HEK293 (cell line): Measurements from ENCODE around the gene KRTDAP.

ENCODE experiments used
- CTCF ChIA-PET: fragments of 350-600 bp; formaldehyde crosslinking; extraction: SDS; loops from one replicate; lab custom pipeline; 2021; ENCODE audit warnings: antibody characterized with exemption; lab: Yijun Ruan, JAX
- POLR2A ChIA-PET: fragments of 300-600 bp; formaldehyde crosslinking; extraction: SDS; loops from one replicate; lab custom pipeline; 2020; ENCODE audit warnings: antibody characterized with exemption, inconsistent platforms; lab: Yijun Ruan, JAX
- H3K27ac ChIP-seq: fragments of 200-500 bp; sonication (Bioruptor generic); 2 replicates; pipeline ENCODE4 v1.5.1; 2014; ENCODE audit warnings: low read depth, low read length, control low read depth, inconsistent platforms; ENCODE audit errors: extremely low read depth
- H3K36me3 ChIP-seq, 2 experiments: fragments of 200-500 bp in 1 of 2; sonication (Bioruptor generic) in 1 of 2; 1 replicate in 1 of 2; 2 replicates in 1 of 2; pipeline ENCODE4 v1.5.1; 2014 to 2017; ENCODE audit warnings: inconsistent platforms in 2 of 2, low read length in 2 of 2; ENCODE audit not compliant: control insufficient read depth in 2 of 2, insufficient read depth in 1 of 2
- H3K4me1 ChIP-seq: fragments of 200-500 bp; sonication (Bioruptor generic); 2 replicates; pipeline ENCODE4 v1.5.1; 2014; ENCODE audit warnings: mild to moderate bottlenecking, low read length, inconsistent platforms; ENCODE audit not compliant: control insufficient read depth, insufficient read depth
- H3K4me3 ChIP-seq: 2 replicates; pipeline ENCODE4 v1.5.1; 2011; ENCODE audit warnings: low read depth, mild to moderate bottlenecking, control low read depth, low read length, moderate library complexity
- H3K9me3 ChIP-seq: fragments of 200-500 bp; sonication (Bioruptor generic); 2 replicates; pipeline ENCODE4 v1.5.1; 2014; ENCODE audit warnings: low read depth, low read length, inconsistent platforms; ENCODE audit not compliant: control insufficient read depth, insufficient read depth
- CTCF ChIP-seq: fragments of 450-650 bp; formaldehyde crosslinking; IDR thresholded peaks from 2 replicates; pipeline ENCODE4 v1.5.1; 2016; ENCODE audit warnings: missing biosample characterization, missing genetic modification characterization
- HOXD13 ChIP-seq: sonication (generic); formaldehyde crosslinking; IDR thresholded peaks from 2 replicates; pipeline ENCODE4 v1.8.0; 2022; ENCODE audit warnings: missing genetic modification reagents, borderline replicate concordance
- ZBTB1 ChIP-seq: fragments of 450-650 bp; formaldehyde crosslinking; IDR thresholded peaks from 2 replicates; pipeline ENCODE4 v1.5.1; 2016; ENCODE audit warnings: missing biosample characterization, missing genetic modification characterization
- ZFP41 ChIP-seq: fragments of 450-650 bp; formaldehyde crosslinking; IDR thresholded peaks from 2 replicates; pipeline ENCODE4 v1.5.1; 2016; ENCODE audit warnings: missing biosample characterization, missing genetic modification characterization, borderline replicate concordance
- ZNF10 ChIP-seq: fragments of 450-650 bp; formaldehyde crosslinking; IDR thresholded peaks from 2 replicates; pipeline ENCODE4 v1.5.1; 2017; ENCODE audit warnings: missing biosample characterization, missing genetic modification characterization
- ZNF148 ChIP-seq: fragments of 450-650 bp; formaldehyde crosslinking; IDR thresholded peaks from 2 replicates; pipeline ENCODE4 v1.5.0; 2017; ENCODE audit warnings: missing biosample characterization, missing genetic modification characterization, borderline replicate concordance
- ZNF394 ChIP-seq: fragments of 450-650 bp; formaldehyde crosslinking; IDR thresholded peaks from 2 replicates; pipeline ENCODE4 v1.5.1; 2016; ENCODE audit warnings: missing biosample characterization, missing genetic modification characterization, mild to moderate bottlenecking, moderate library complexity, borderline replicate concordance
- TF ChIP-seq, protein P1 (sequence below): fragments of 450-650 bp; formaldehyde crosslinking; IDR thresholded peaks from 2 replicates; pipeline ENCODE4 v1.5.1; 2016; ENCODE audit warnings: missing biosample characterization, missing genetic modification characterization, low read depth

Gene KRTDAP

DNA sequence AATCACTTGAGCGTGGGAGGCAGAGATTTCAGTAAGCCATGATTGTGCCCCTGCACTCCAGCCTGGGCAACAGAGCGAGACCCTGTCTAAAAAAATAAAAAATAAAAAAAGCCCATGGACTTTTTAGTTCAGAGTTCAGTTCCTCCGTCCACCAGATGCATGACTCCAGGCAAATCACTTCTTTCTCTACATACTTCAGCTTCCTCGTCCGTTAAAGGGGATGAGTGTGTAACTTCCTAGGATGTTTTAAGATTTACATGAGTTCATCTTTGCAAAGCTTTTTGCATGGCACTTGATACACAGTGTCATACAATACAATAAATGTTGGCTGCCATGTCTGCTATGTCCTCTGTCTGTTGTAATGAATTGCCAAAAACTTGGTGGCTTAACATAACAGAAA, 52.2 kb downstream of the KRTDAP start:
- Histone ChIP-seq H3K4me1 (peaks cover 12% of the 10 kb centered on the region), H3K4me3 (no peak overlapping the region), H3K9me3 (no peaks in the 10 kb centered on the region), H3K36me3 (no peaks in the 10 kb centered on the region), H3K27ac (no peak overlapping the region)
- CTCF ChIA-PET: interaction anchor here (0.5 to 2.3 kb wide), 4 partner anchors 57 to 1750 kb away, joined by 4 to 8 read pairs (median 6); no protein-coding TSS in a partner anchor
- POLR2A ChIA-PET: no interaction called here
- TF ChIP-seq ZFP41 (tag by site-specific recombination) (no peak), CTCF (no peak), ZNF394 (no peak), ZNF10 (no peak), HOXD13 (no peak)
- TF ChIP-seq, protein P1, sequence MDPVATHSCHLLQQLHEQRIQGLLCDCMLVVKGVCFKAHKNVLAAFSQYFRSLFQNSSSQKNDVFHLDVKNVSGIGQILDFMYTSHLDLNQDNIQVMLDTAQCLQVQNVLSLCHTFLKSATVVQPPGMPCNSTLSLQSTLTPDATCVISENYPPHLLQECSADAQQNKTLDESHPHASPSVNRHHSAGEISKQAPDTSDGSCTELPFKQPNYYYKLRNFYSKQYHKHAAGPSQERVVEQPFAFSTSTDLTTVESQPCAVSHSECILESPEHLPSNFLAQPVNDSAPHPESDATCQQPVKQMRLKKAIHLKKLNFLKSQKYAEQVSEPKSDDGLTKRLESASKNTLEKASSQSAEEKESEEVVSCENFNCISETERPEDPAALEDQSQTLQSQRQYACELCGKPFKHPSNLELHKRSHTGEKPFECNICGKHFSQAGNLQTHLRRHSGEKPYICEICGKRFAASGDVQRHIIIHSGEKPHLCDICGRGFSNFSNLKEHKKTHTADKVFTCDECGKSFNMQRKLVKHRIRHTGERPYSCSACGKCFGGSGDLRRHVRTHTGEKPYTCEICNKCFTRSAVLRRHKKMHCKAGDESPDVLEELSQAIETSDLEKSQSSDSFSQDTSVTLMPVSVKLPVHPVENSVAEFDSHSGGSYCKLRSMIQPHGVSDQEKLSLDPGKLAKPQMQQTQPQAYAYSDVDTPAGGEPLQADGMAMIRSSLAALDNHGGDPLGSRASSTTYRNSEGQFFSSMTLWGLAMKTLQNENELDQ (tag by site-specific recombination): no peak

- H3K4me3 ChIP-seq: no peak overlapping the region
- H3K27ac ChIP-seq: no peak overlapping the region
- no peaks in the 10 kb centered on the region; the same call in 1 of the 2 replicates for H3K9me3 ChIP-seq
- H3K36me3 ChIP-seq: no peaks in the 10 kb centered on the region
- ChIA-PET CTCF (interaction anchor here (0.5 to 1.2 kb wide), 3 partner anchors 58 to 1751 kb away, joined by 5 to 6 read pairs (median 6); no protein-coding TSS in a partner anchor), POLR2A (no interaction called here)
- H3K4me1 ChIP-seq: peaks cover 12% of the 10 kb centered on the region
- TF ChIP-seq ZNF148 (tag by site-specific recombination): 0 out of 2 replicates have a peak, but pooled peaks have one; percentile 11
- TF ChIP-seq ZBTB1 (tag by site-specific recombination): no peak
- TF ChIP-seq, all 188 proteins: peak for 1
Observed at GRCh38 chr19:35437406-35437951, 52.8 kb downstream of the KRTDAP start.
